Breast epithelium (tissue), 4 donors: ENCODE data around the gene TTC23. TPM values are rescaled to one million over a fixed set of nuclear protein-coding genes. Genes with fewer than 3 reads are reported as not detected.

Experiments
- DNase-seq, 2 donors: peaks; one replicate each; pipeline ENCODE4 v3.0.0-alpha.2; 2019; ENCODE audit warnings: low spot score in 2 of 2
- H3K27ac ChIP-seq, 2 donors: fragments of 200-600 bp; sonication (generic) in 1 of 2; one replicate each; pipeline ENCODE4 v1.5.1; 2016 to 2019; ENCODE audit warnings: mild to moderate bottlenecking in 1 of 2
- H3K27me3 ChIP-seq, 2 donors: fragments of 200-600 bp; sonication (generic) in 1 of 2; one replicate each; pipeline versions ENCODE4 v1.5.1 to v1.6.0; 2017 to 2019; ENCODE audit warnings: control low read depth in 1 of 2, mild to moderate bottlenecking in 1 of 2
- H3K36me3 ChIP-seq: fragments of 200-600 bp; one replicate; pipeline ENCODE4 v1.5.1; 2019
- H3K4me1 ChIP-seq, 2 donors: fragments of 200-600 bp; sonication (generic); one replicate each; pipeline ENCODE4 v1.5.1; 2016 to 2019; ENCODE audit warnings: control low read depth in 1 of 2
- H3K4me3 ChIP-seq, 3 donors: fragments of 200-600 bp; sonication (generic); 1 replicate in 2 of 3; 2 replicates in 1 of 3; pipeline ENCODE4 v1.5.1; 2016 to 2019; ENCODE audit warnings: mild to moderate bottlenecking in 3 of 3, moderate library complexity in 2 of 3
- H3K9me3 ChIP-seq, 2 donors: fragments of 200-600 bp; sonication (generic) in 1 of 2; one replicate each; pipeline ENCODE4 v1.5.1; 2016 to 2019; ENCODE audit warnings: control low read depth in 1 of 2
- POLR2A ChIP-seq: fragments of 450-650 bp; IDR thresholded peaks from one replicate; pipeline ENCODE4 v1.6.1; 2016; ENCODE audit warnings: antibody characterized with exemption, mild to moderate bottlenecking, moderate library complexity
- POLR2AphosphoS5 ChIP-seq, 3 donors: sonication (generic); formaldehyde crosslinking; IDR thresholded peaks; one replicate each; pipeline ENCODE4 v1.6.1; 2017; ENCODE audit warnings: antibody characterized with exemption in 3 of 3
- intact Hi-C: fragments of 100-400 bp; cut with DNase I; formaldehyde crosslinking; loops from one replicate; pipeline ENCODE4 v1.15.1; 2023; ENCODE audit warnings: low total_unique reads
- total RNA-seq, 3 donors: library from RNA; depleted of rRNA; stranded (reverse); fragments of >200 nt; gene quantifications; one replicate each; pipeline ENCODE4 v1.1.0, GENCODE V29; 2016
- TF ChIP-seq, protein P1 (sequence below), 3 donors: fragments of 450-650 bp; IDR thresholded peaks; one replicate each; pipeline ENCODE4 v1.5.1; 2016 to 2017; ENCODE audit warnings: antibody characterized with exemption in 3 of 3, mild to moderate bottlenecking in 3 of 3, moderate library complexity in 3 of 3

Gene TTC23
- total RNA-seq, 3 donors from 2014 or later, result 19.2 to 43.9 (median 29.5) TPM

DNA sequence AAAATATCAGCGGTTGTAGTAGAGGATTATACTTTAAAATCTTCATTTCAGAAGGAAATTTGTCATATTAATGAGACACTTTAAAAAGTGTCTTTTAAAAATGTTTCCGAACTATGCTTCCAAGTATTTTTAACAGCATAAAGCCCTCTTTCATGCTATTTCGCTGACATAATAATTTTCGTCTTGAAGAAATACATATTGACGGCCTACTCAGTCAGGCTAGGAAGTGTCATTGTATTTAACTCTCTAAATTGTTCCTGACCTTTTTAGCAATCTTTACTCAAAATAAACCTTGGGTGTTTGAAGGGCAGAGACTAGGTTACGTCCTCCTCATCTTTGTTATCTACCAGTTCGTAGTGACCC lies 1.1 kb upstream of the TTC23 start:
- H3K27ac ChIP-seq, result peak overlapping the region; percentile 92 to 93
- no peaks in the 10 kb centered on the region for H3K9me3 ChIP-seq
- peak overlapping the region; percentile 73 to 79 (median 79) for H3K4me3 ChIP-seq
- TF ChIP-seq POLR2A (no peak), POLR2AphosphoS5 (IDR thresholded peaks at IDR 0.05) (no peak)
- TF ChIP-seq, protein P1, sequence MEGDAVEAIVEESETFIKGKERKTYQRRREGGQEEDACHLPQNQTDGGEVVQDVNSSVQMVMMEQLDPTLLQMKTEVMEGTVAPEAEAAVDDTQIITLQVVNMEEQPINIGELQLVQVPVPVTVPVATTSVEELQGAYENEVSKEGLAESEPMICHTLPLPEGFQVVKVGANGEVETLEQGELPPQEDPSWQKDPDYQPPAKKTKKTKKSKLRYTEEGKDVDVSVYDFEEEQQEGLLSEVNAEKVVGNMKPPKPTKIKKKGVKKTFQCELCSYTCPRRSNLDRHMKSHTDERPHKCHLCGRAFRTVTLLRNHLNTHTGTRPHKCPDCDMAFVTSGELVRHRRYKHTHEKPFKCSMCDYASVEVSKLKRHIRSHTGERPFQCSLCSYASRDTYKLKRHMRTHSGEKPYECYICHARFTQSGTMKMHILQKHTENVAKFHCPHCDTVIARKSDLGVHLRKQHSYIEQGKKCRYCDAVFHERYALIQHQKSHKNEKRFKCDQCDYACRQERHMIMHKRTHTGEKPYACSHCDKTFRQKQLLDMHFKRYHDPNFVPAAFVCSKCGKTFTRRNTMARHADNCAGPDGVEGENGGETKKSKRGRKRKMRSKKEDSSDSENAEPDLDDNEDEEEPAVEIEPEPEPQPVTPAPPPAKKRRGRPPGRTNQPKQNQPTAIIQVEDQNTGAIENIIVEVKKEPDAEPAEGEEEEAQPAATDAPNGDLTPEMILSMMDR (IDR thresholded peaks at IDR 0.05), result no peak
- intact Hi-C loops, result no loop called here
- DNase-seq, result no peak
- H3K36me3 ChIP-seq, result no peaks in the 10 kb centered on the region
- peaks cover 0 to 13% of the 10 kb centered on the region in 2 donors for H3K4me1 ChIP-seq
- no peaks in the 10 kb centered on the region for H3K27me3 ChIP-seq

DNA sequence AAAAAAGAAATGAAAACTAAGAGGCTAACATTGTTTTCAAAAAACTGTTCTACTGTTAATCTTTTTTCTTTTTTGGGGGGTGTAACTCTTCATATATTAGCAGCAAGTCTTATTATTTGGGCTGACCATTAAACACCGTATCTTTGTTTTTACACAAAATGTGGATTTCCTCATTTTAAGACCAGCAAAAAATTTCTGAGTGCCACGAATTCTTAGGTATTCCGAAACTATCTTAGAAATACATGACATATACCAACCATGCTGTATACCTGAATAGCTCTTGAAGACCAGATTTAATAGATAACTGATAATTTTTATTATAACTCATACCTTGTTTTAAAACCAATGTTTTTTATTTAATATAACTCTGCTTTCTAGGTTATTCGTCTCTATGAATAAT lies 620 bp upstream of the TTC23 start:
- peak overlapping the region in 1 of 2 donors; percentile 92 for H3K27ac ChIP-seq
- H3K36me3 ChIP-seq, result no peaks in the 10 kb centered on the region
- H3K27me3 ChIP-seq, result no peaks in the 10 kb centered on the region
- TF ChIP-seq POLR2AphosphoS5 (IDR thresholded peaks at IDR 0.05) (no peak), POLR2A (no peak)
- TF ChIP-seq, protein P1 (IDR thresholded peaks at IDR 0.05), result no peak
- H3K9me3 ChIP-seq, result no peaks in the 10 kb centered on the region
- H3K4me1 ChIP-seq, result peaks cover 0 to 13% of the 10 kb centered on the region in 2 donors
- intact Hi-C loops, result no loop called here
- DNase-seq, result no peak
- peak overlapping the region; percentile 73 to 79 (median 79) for H3K4me3 ChIP-seq

DNA sequence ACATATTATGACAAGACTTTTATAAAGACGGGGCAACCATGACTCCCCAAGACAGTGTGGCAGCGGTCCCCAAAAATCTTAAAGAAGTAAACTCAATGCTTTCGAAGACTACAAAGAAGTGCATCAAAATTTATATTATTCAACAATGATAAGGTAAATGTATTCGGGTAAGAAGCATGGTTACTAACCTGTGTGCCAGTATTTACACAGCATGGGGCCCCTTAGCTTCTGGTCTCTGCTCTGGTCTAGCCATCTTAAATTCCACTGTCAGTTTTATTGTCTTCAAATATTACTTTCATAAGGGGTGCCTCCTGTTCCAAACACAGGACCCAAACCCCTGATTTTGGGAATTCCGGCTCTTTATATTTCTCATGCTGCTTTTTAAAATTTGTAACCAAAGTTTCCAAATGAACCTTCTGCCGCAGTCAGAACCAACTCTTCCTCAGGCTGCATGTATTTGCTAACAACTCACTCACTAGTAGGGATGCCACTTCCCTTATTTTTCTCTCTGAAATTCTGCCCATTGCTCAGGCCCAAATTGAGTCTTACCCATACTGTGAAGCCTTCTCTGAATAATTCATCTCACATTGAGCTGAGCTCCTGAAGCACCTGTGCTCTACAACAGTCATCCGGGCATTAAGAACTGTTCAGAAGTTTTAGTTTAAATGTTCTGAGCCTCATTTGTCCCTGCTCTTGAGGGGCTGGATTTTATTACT lies 1.2 kb downstream of the TTC23 start:
- Histone ChIP-seq H3K4me1 (peaks cover 0 to 7% of the 10 kb centered on the region in 2 donors), H3K27me3 (no peaks in the 10 kb centered on the region), H3K4me3 (peak overlapping the region; percentile 73 to 79 (median 79)), H3K9me3 (no peaks in the 10 kb centered on the region), H3K36me3 (no peaks in the 10 kb centered on the region), H3K27ac (no peak overlapping the region)
- intact Hi-C loops, result no loop called here
- DNase-seq, result no peak
- TF ChIP-seq POLR2A (no peak), POLR2AphosphoS5 (IDR thresholded peaks at IDR 0.05) (no peak)
- TF ChIP-seq, protein P1 (IDR thresholded peaks at IDR 0.05), result no peak

DNA sequence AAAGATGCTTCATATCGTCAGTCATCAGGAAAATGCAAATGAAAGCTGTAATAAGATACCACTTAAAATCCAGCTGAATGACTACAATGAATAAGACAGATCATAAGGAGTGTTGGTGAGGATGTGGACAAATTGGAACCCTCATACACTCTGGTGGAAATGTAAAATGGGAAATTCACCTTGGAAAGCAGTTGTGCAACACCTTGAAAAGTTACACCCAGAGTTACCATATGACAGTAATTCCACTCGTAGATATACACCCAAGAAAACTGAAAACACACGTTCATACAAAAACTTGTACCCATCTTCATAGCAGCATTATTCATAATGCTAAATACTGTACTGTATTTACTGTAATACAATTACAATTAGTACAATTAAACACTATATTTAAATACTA lies 2.3 kb downstream of the TTC23 start:
- no peak for DNase-seq

DNA sequence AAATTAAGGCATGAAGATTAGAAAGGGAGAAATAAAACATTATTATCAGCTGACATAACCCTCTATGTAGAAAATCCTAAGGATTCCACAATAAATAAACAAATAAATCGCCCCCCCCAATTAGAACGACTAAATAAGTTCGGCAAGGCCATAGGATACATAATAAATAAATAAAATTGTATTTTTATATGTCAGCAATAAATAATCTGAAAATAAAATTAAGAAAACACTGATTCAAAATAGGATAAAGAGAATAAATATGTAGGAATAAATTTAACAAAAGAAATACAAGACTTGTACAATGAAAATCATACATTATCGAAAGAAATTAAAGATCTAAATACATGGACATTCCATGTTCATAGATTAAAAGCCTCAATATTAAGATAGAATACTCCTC lies 5.1 kb downstream of the TTC23 start:
- DNase-seq, result no peak
- no peaks in the 10 kb centered on the region for H3K27me3 ChIP-seq
- H3K4me1 ChIP-seq, result no peaks in the 10 kb centered on the region
- no peak overlapping the region for H3K4me3 ChIP-seq
- TF ChIP-seq POLR2A, result no peak
- TF ChIP-seq, protein P1 (IDR thresholded peaks at IDR 0.05), result no peak
- TF ChIP-seq POLR2AphosphoS5 (IDR thresholded peaks at IDR 0.05), result no peak
- no peaks in the 10 kb centered on the region for H3K9me3 ChIP-seq
- H3K27ac ChIP-seq, result no peak overlapping the region
- H3K36me3 ChIP-seq, result no peaks in the 10 kb centered on the region
- intact Hi-C loops, result loop anchor here (5.0 kb wide), 1 partner anchor 1348 kb away; no protein-coding TSS in a partner anchor

More for the DNA sequence above, 2.3 kb downstream of the TTC23 start:
- H3K27me3 ChIP-seq, result no peaks in the 10 kb centered on the region
- H3K27ac ChIP-seq, result no peak overlapping the region
- no peaks in the 10 kb centered on the region for H3K9me3 ChIP-seq
- no peaks in the 10 kb centered on the region for H3K36me3 ChIP-seq
- peaks cover 0 to 2% of the 10 kb centered on the region in 2 donors for H3K4me1 ChIP-seq
- TF ChIP-seq POLR2A (no peak), POLR2AphosphoS5 (IDR thresholded peaks at IDR 0.05) (no peak)
- TF ChIP-seq, protein P1 (IDR thresholded peaks at IDR 0.05), result no peak
- H3K4me3 ChIP-seq, result no peak overlapping the region
- intact Hi-C loops, result no loop called here
